Pulmonary artery endothelial cell (primary cell): ENCODE data around the gene RP2. TPM values are rescaled to one million over a fixed set of nuclear protein-coding genes. Genes with fewer than 3 reads are reported as not detected.

Experiments used
- DNase-seq: peaks from one replicate; pipeline ENCODE4 v3.0.0-alpha.2; 2011; ENCODE audit warnings: low read depth, low spot score
- total RNA-seq: library from RNA; depleted of rRNA; stranded (reverse); fragments of >200 nt; gene quantifications from 2 replicates; pipeline ENCODE4 v1.2.3, GENCODE V29; 2014

RP2 gene
- total RNA-seq, result 28.8 and 40.6 TPM in 2 replicates

GRCh38 chrX:46836701-46837557, at the start of gene RP2:
TSS of gene RP2 (plus strand) at chrX:46837043. CDS start at chrX:46837101, 58 bp downstream.
- peak; percentile 83 for DNase-seq

- no peak for DNase-seq
Observed at GRCh38 chrX:46788902-46789301, 47.9 kb upstream of the RP2 start.

GRCh38 chrX:46791927-46792809, 44.7 kb upstream of the RP2 start:
- DNase-seq, result peak; percentile 60

GRCh38 chrX:46792810-46793188, 44.0 kb upstream of the RP2 start:
- no peak for DNase-seq

GRCh38 chrX:46793386-46794143, 43.3 kb upstream of the RP2 start:
- DNase-seq, result no peak

- DNase-seq, result peak; percentile 22
Observed at GRCh38 chrX:46796574-46797191, 40.2 kb upstream of the RP2 start.

- DNase-seq, result no peak
Observed at GRCh38 chrX:46803140-46803539, 33.7 kb upstream of the RP2 start.

GRCh38 chrX:46805270-46805669, 31.6 kb upstream of the RP2 start:
- no peak for DNase-seq

GRCh38 chrX:46811121-46811520, 25.7 kb upstream of the RP2 start:
- no peak for DNase-seq

GRCh38 chrX:46812445-46812844, 24.4 kb upstream of the RP2 start:
- no peak for DNase-seq

- DNase-seq, result no peak
Observed at GRCh38 chrX:46814966-46815365, 21.9 kb upstream of the RP2 start.

GRCh38 chrX:46819136-46819535, 17.7 kb upstream of the RP2 start:
- no peak for DNase-seq

GRCh38 chrX:46820391-46821100, 16.3 kb upstream of the RP2 start:
- DNase-seq, result no peak

GRCh38 chrX:46823481-46823880, 13.4 kb upstream of the RP2 start:
- no peak for DNase-seq

GRCh38 chrX:46831765-46832327, 5.0 kb upstream of the RP2 start:
- no peak for DNase-seq

GRCh38 chrX:46837558-46838485, 979 bp downstream of the RP2 start:
- no peak for DNase-seq

GRCh38 chrX:46838486-46838870, 1.6 kb downstream of the RP2 start:
- no peak for DNase-seq

- DNase-seq, result no peak
Observed at GRCh38 chrX:46838974-46839480, 2.2 kb downstream of the RP2 start.

- DNase-seq, result no peak
Observed at GRCh38 chrX:46840946-46841345, 4.1 kb downstream of the RP2 start.
